Prostate gland (tissue), 2 donors: Measurements from ENCODE around the gene USP4. TPM values are rescaled to one million over a fixed set of nuclear protein-coding genes. Genes with fewer than 3 reads are reported as not detected.

Experiments used
- DNase-seq: peaks from one replicate; pipeline ENCODE4 v3.0.0-alpha.2; 2019; ENCODE audit warnings: low spot score
- H3K27ac ChIP-seq, 2 donors: fragments of 200-600 bp; sonication (generic); 2 replicates each; pipeline ENCODE4 v1.5.1; 2017 to 2019
- H3K27me3 ChIP-seq: fragments of 200-600 bp; sonication (generic); replicated peaks from 2 replicates; pipeline ENCODE4 v1.5.1; 2019; ENCODE audit not compliant: insufficient read depth
- H3K36me3 ChIP-seq, 2 donors: fragments of 200-600 bp; sonication (generic); 1 replicate in 1 of 2; 2 replicates in 1 of 2; pipeline versions ENCODE4 v1.5.1 to v1.8.1; 2017 to 2019
- H3K4me1 ChIP-seq: fragments of 200-600 bp; sonication (generic); replicated peaks from 2 replicates; pipeline ENCODE4 v1.5.1; 2019
- H3K4me3 ChIP-seq, 2 donors: fragments of 200-600 bp; sonication (generic); 2 replicates each; pipeline ENCODE4 v1.5.1; 2017 to 2019
- H3K9me3 ChIP-seq: fragments of 200-600 bp; sonication (generic); 2 replicates; pipeline ENCODE4 v1.5.1; 2017
- CTCF ChIP-seq, 4 experiments: fragments of 200-600 bp in 2 of 4; fragments of 450-650 bp in 2 of 4; sonication (generic) in 2 of 4; IDR thresholded peaks; 1 replicate in 3 of 4; 2 replicates in 1 of 4; pipeline ENCODE4 v1.5.1; 2016 to 2019; ENCODE audit warnings: antibody characterized with exemption in 4 of 4, mild to moderate bottlenecking in 2 of 4, moderate library complexity in 2 of 4
- POLR2A ChIP-seq: fragments of 450-650 bp; IDR thresholded peaks from one replicate; pipeline ENCODE4 v1.6.1; 2016; ENCODE audit warnings: antibody characterized with exemption, mild to moderate bottlenecking
- POLR2AphosphoS5 ChIP-seq: sonication (generic); formaldehyde crosslinking; IDR thresholded peaks from one replicate; pipeline ENCODE4 v1.6.1; 2017; ENCODE audit warnings: antibody characterized with exemption
- WGBS: methylation state at CpG from one replicate; pipeline ENCODE4 v1.1.5; 2018; 5-methylcytosine and 5-hydroxymethylcytosine counted together
- intact Hi-C: fragments of 100-400 bp; cut with DNase I; formaldehyde crosslinking; loops from one replicate; pipeline ENCODE4 v1.14.2; 2022
- total RNA-seq, 2 donors: library from RNA; depleted of rRNA; stranded (reverse); fragments of >200 nt; gene quantifications; one replicate each; pipeline ENCODE4 v1.1.0, GENCODE V29; 2016

USP4 gene
- total RNA-seq: 10 to 100 TPM; 18.3 to 30.8 TPM

GRCh38 chr3:49339941-49340800 is at the start of gene USP4:
Gene USP4, minus strand, starts transcription at chr3:49340053. Its CDS starts 29 bp downstream, at chr3:49340024.
- intact Hi-C loops: loop anchor here (1.0 kb wide), 1 partner anchor 169 kb away; the partner anchor contains the start of gene KLHDC8B
- peaks cover 2% of the 10 kb centered on the region for H3K4me1 ChIP-seq
- peak; percentile 62 for TF ChIP-seq POLR2A
- TF ChIP-seq POLR2AphosphoS5: peak; percentile 81
- peak; percentile 28 to 80 (median 53) for TF ChIP-seq CTCF (IDR thresholded peaks at IDR 0.05)

GRCh38 chr3:49389297-49389696 is 49.4 kb upstream of the USP4 start:
- TF ChIP-seq POLR2AphosphoS5 (no peak), POLR2A (no peak), CTCF (IDR thresholded peaks at IDR 0.05) (no peak)
- Histone ChIP-seq H3K4me1 (no peaks in the 10 kb centered on the region), H3K4me3 (no peak overlapping the region), H3K27ac (no peak overlapping the region), H3K36me3 (no peaks in the 10 kb centered on the region), H3K9me3 (no peaks in the 10 kb centered on the region), H3K27me3 (no peaks in the 10 kb centered on the region)
- intact Hi-C loops: no loop called here
- 99% methylated on average over 6 of the region's 6 CpGs for WGBS
- DNase-seq: no peak

More at GRCh38 chr3:49339941-49340800, at the start of gene USP4:
- H3K9me3 ChIP-seq: no peaks in the 10 kb centered on the region
- H3K36me3 ChIP-seq: no peaks in the 10 kb centered on the region
- 2% methylated on average over 70 of the region's 70 CpGs for WGBS
- DNase-seq: peak; percentile 86
- peak within 1 kb of the TSS; percentile 70 to 73 for H3K4me3 ChIP-seq
- peak within 1 kb of the TSS; percentile 83 to 94 for H3K27ac ChIP-seq
- H3K27me3 ChIP-seq: no peaks in the 10 kb centered on the region

GRCh38 chr3:49388289-49388820 is 48.5 kb upstream of the USP4 start:
- TF ChIP-seq CTCF (IDR thresholded peaks at IDR 0.05) (no peak), POLR2A (no peak), POLR2AphosphoS5 (no peak)
- no peaks in the 10 kb centered on the region for H3K27me3 ChIP-seq
- H3K9me3 ChIP-seq: no peaks in the 10 kb centered on the region
- no peaks in the 10 kb centered on the region for H3K4me1 ChIP-seq
- DNase-seq: no peak
- H3K36me3 ChIP-seq: no peaks in the 10 kb centered on the region
- no peak overlapping the region for H3K4me3 ChIP-seq
- WGBS: 92% methylated on average over 1 of the region's 1 CpG
- intact Hi-C loops: no loop called here
- no peak overlapping the region for H3K27ac ChIP-seq

GRCh38 chr3:49387721-49388120 is 47.9 kb upstream of the USP4 start:
- H3K9me3 ChIP-seq: no peaks in the 10 kb centered on the region
- no peaks in the 10 kb centered on the region for H3K4me1 ChIP-seq
- DNase-seq: no peak
- H3K27me3 ChIP-seq: no peaks in the 10 kb centered on the region
- TF ChIP-seq POLR2AphosphoS5 (no peak), CTCF (IDR thresholded peaks at IDR 0.05) (no peak)
- no peaks in the 10 kb centered on the region for H3K36me3 ChIP-seq
- 93% methylated on average over 2 of the region's 2 CpGs for WGBS
- no peak overlapping the region for H3K27ac ChIP-seq
- no peak overlapping the region for H3K4me3 ChIP-seq
- intact Hi-C loops: no loop called here
